Loucy (cell line): ENCODE results near the gene FSTL4.

Experiments used
- H2AFZ ChIP-seq: fragments of 200-600 bp; sonication (generic); 2 replicates; pipeline ENCODE4 v1.6.0; 2016; ENCODE audit warnings: antibody characterized with exemption, mild to moderate bottlenecking, low read length, moderate library complexity
- H3F3A ChIP-seq: fragments of 200-600 bp; 2 replicates; pipeline ENCODE4 v1.6.0; 2016; ENCODE audit warnings: antibody characterized with exemption, low read depth, mild to moderate bottlenecking
- H3K27me3 ChIP-seq: fragments of 200-600 bp; sonication (generic); 2 replicates; pipeline ENCODE4 v1.6.1; 2014; ENCODE audit warnings: low read length, mild to moderate bottlenecking; ENCODE audit not compliant: insufficient read depth, poor library complexity, severe bottlenecking
- H3K36me3 ChIP-seq: fragments of 200-600 bp; sonication (generic); 2 replicates; pipeline ENCODE4 v1.6.1; 2016; ENCODE audit warnings: low read length; ENCODE audit not compliant: insufficient read depth
- H3K4me1 ChIP-seq: fragments of 200-600 bp; sonication (generic); 2 replicates; pipeline ENCODE4 v1.5.1; 2014; ENCODE audit warnings: low read length, mild to moderate bottlenecking; ENCODE audit not compliant: insufficient read depth, poor library complexity, severe bottlenecking
- H3K4me2 ChIP-seq: fragments of 200-600 bp; sonication (generic); 2 replicates; pipeline ENCODE4 v1.6.0; 2014; ENCODE audit warnings: antibody characterized with exemption, low read length, low read depth, mild to moderate bottlenecking; ENCODE audit not compliant: poor library complexity, severe bottlenecking
- H3K4me3 ChIP-seq: fragments of 200-600 bp; sonication (generic); 2 replicates; pipeline ENCODE4 v1.5.1; 2014; ENCODE audit warnings: low read length, mild to moderate bottlenecking, mixed read lengths; ENCODE audit not compliant: poor library complexity, severe bottlenecking
- H3K79me2 ChIP-seq: fragments of 200-600 bp; sonication (generic); 2 replicates; pipeline ENCODE4 v1.6.1; 2014; ENCODE audit warnings: low read length; ENCODE audit not compliant: insufficient read depth
- H3K9ac ChIP-seq: fragments of 200-600 bp; sonication (generic); 2 replicates; pipeline ENCODE4 v1.6.0; 2014; ENCODE audit warnings: mild to moderate bottlenecking, low read depth, low read length, moderate library complexity; ENCODE audit not compliant: poor library complexity, severe bottlenecking
- H3K9me2 ChIP-seq: fragments of 200-600 bp; sonication (generic); replicated peaks from 2 replicates; pipeline ENCODE4 v1.6.1; 2016; ENCODE audit warnings: low read depth, low read length, mixed read lengths
- H3K9me3 ChIP-seq: fragments of 200-600 bp; sonication (generic); 2 replicates; pipeline ENCODE4 v1.6.1; 2014; ENCODE audit warnings: mild to moderate bottlenecking, antibody characterized with exemption, low read length, low read depth; ENCODE audit not compliant: insufficient read depth
- H4K20me1 ChIP-seq: fragments of 200-600 bp; sonication (generic); 2 replicates; pipeline ENCODE4 v1.6.0; 2014; ENCODE audit warnings: antibody characterized with exemption, low read length, mild to moderate bottlenecking; ENCODE audit not compliant: insufficient read depth, poor library complexity, severe bottlenecking
- EZH2phosphoT487 ChIP-seq: fragments of 200-600 bp; IDR thresholded peaks from 2 replicates; pipeline ENCODE4 v1.6.1; 2018; ENCODE audit warnings: antibody characterized with exemption, mild to moderate bottlenecking, moderate library complexity, borderline replicate concordance
- TF ChIP-seq, protein P1 (sequence below): fragments of 200-600 bp; sonication (generic); conservative IDR thresholded peaks from 2 replicates; pipeline ENCODE4 v1.5.1; 2014; ENCODE audit warnings: mild to moderate bottlenecking, antibody characterized with exemption, low read length

Gene FSTL4

DNA sequence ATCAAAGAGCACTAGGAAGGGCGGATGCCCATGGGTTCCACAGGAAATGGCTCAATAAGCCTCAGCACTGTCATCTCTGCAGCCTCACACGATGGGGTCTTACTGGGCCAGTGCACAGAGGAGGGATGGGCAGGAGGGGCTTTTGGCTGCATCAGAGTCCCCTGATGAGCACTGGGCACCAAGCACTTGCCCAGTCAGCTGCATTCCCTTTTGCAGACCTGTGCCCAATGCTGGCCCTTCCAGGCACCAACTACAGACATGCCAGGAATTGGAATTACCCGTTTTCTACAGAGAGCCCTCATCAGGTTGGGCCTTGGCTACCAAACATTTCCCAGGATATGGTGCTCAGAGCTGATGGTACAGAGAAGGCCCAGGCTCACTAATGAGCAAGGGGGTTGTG, 378.1 kb downstream of the FSTL4 start:
- no peak overlapping the region for H3K4me2 ChIP-seq
- H4K20me1 ChIP-seq: no peaks in the 10 kb centered on the region

GRCh38 chr5:133233616-133234015, 378.7 kb downstream of the FSTL4 start:
- Histone ChIP-seq H3K4me3 (no peak overlapping the region), H3K9me2 (no peaks in the 10 kb centered on the region), H3K9ac (no peak overlapping the region), H3K4me2 (no peak overlapping the region), H3F3A (no peaks in the 10 kb centered on the region), H3K79me2 (no peaks in the 10 kb centered on the region), H2AFZ (no peak overlapping the region), H3K36me3 (no peaks in the 10 kb centered on the region), H3K9me3 (no peaks in the 10 kb centered on the region), H3K4me1 (no peaks in the 10 kb centered on the region), H4K20me1 (no peaks in the 10 kb centered on the region), H3K27me3 (no peaks in the 10 kb centered on the region)
- TF ChIP-seq, protein P1, sequence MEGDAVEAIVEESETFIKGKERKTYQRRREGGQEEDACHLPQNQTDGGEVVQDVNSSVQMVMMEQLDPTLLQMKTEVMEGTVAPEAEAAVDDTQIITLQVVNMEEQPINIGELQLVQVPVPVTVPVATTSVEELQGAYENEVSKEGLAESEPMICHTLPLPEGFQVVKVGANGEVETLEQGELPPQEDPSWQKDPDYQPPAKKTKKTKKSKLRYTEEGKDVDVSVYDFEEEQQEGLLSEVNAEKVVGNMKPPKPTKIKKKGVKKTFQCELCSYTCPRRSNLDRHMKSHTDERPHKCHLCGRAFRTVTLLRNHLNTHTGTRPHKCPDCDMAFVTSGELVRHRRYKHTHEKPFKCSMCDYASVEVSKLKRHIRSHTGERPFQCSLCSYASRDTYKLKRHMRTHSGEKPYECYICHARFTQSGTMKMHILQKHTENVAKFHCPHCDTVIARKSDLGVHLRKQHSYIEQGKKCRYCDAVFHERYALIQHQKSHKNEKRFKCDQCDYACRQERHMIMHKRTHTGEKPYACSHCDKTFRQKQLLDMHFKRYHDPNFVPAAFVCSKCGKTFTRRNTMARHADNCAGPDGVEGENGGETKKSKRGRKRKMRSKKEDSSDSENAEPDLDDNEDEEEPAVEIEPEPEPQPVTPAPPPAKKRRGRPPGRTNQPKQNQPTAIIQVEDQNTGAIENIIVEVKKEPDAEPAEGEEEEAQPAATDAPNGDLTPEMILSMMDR: no peak

More for the DNA sequence above, 378.1 kb downstream of the FSTL4 start:
- TF ChIP-seq, protein P1: no peak
- no peak for TF ChIP-seq EZH2phosphoT487
- no peaks in the 10 kb centered on the region for H3K4me1 ChIP-seq
- H3K79me2 ChIP-seq: no peaks in the 10 kb centered on the region
- no peaks in the 10 kb centered on the region for H3K9me3 ChIP-seq
- no peak overlapping the region for H2AFZ ChIP-seq
- no peaks in the 10 kb centered on the region for H3K27me3 ChIP-seq
- no peaks in the 10 kb centered on the region for H3F3A ChIP-seq
- H3K9ac ChIP-seq: no peak overlapping the region
- H3K9me2 ChIP-seq: no peaks in the 10 kb centered on the region
- no peaks in the 10 kb centered on the region for H3K36me3 ChIP-seq
- no peak overlapping the region for H3K4me3 ChIP-seq

DNA sequence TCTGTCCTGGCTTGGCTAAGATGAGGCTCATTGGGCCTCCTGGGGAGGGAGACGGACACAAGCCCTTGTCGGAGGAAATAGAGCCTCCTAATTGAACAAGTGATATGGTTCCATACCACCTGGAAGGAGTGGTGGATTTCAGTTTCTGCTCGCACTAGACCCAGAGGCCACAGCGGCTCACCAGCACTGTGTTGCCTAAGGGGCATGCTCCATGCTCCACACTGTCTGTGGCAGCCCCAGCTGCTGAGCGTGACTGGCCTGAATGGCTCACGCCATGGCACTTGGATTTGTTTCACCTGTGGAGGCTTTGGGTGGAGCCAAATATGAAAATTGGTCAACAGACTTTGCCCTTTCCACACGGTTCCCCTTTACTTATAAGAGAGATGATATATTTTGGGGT, 379.4 kb downstream of the FSTL4 start:
- Histone ChIP-seq H4K20me1 (no peaks in the 10 kb centered on the region), H3K9me2 (no peaks in the 10 kb centered on the region), H2AFZ (no peak overlapping the region), H3K27me3 (no peaks in the 10 kb centered on the region), H3K79me2 (no peaks in the 10 kb centered on the region), H3K9me3 (no peaks in the 10 kb centered on the region), H3K9ac (no peak overlapping the region), H3F3A (no peaks in the 10 kb centered on the region), H3K36me3 (no peaks in the 10 kb centered on the region), H3K4me3 (no peak overlapping the region), H3K4me2 (no peak overlapping the region), H3K4me1 (no peaks in the 10 kb centered on the region)
- TF ChIP-seq, protein P1: no peak
- TF ChIP-seq EZH2phosphoT487: no peak
